GM12801 (cell line): ENCODE results near the gene PIGR.

Source experiments
- TF ChIP-seq, protein P1 (sequence below): IDR thresholded peaks from one replicate; pipeline ENCODE4 v1.5.1; 2011; ENCODE audit warnings: control low read depth; ENCODE audit not compliant: insufficient read length; ENCODE audit errors: extremely low read depth

Gene PIGR

DNA sequence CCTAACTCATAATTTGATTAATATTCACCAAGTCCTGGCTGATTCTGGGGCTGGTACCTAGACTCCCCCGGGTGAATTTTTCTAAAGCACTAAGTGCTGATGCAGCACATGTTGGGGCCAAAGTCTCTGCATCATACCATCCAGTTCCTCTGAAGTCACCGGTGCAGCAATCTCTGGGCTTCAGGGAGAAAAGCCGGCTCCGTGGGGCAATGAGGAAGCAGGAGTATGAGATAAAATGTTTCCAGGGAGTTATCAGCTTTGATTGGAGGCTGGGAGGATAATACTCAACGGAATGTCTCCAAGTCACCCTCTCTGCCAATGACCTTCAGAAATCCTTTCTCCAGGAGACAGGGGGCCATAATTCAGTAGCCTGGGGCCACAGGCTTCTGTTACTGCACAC is 22.8 kb upstream of the PIGR start:
- TF ChIP-seq, protein P1, sequence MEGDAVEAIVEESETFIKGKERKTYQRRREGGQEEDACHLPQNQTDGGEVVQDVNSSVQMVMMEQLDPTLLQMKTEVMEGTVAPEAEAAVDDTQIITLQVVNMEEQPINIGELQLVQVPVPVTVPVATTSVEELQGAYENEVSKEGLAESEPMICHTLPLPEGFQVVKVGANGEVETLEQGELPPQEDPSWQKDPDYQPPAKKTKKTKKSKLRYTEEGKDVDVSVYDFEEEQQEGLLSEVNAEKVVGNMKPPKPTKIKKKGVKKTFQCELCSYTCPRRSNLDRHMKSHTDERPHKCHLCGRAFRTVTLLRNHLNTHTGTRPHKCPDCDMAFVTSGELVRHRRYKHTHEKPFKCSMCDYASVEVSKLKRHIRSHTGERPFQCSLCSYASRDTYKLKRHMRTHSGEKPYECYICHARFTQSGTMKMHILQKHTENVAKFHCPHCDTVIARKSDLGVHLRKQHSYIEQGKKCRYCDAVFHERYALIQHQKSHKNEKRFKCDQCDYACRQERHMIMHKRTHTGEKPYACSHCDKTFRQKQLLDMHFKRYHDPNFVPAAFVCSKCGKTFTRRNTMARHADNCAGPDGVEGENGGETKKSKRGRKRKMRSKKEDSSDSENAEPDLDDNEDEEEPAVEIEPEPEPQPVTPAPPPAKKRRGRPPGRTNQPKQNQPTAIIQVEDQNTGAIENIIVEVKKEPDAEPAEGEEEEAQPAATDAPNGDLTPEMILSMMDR: no peak

DNA sequence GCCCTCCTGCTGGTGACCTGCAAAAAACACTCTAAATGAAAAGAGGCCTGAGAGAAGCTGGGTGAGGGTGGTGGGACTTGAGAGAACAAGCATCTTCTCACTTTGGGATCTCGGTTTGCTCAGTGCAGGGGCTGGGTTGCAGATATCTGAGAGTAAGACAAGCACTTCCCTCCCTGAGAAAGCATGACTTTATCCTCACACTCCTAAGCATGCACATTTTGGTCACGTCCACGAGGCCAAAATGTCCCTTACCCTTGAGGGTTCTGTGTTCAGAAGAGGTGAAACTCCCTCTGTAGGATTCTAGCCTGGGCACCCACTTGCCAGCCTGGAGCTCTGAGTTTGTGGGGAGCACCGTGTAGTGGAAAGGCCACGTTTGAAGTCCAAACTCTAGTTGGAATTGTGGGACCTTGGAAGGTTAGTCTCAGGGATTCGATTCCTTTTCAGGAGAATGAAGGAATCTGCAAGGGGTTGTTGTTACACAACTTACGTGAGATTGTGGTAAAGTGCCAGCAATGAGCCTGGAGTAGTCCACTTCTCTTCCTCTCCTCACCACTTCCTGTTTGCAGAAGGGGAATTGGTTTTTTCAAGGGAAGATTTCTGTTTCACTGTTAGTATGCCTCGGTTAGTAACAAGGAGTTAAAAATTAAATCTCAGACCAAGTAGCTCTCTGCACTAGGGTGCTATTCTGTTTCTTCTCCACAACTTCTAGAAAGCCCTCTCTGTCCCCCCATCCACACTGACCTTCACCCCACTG is 21.0 kb upstream of the PIGR start:
- TF ChIP-seq, protein P1: no peak

DNA sequence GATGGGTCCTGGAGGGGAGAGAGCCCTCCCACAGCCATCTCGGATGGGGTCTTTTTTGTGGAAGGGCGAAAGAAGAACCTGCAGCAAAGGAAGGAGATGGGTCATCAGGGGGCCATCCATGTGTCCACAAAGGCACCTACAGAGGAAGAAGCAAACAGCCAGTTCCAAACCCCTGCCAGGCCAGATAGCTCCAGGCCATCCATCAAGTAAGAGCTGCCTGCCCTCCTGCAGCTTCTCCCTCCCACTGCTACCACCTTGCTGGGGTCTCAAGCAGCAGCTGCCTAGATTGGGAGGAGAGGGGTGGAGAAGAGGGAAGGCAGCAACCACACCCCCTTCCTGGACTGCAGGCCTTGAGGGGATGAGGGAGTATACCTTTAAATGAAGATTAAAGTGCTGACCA is 19.5 kb upstream of the PIGR start:
- TF ChIP-seq, protein P1: no peak

DNA sequence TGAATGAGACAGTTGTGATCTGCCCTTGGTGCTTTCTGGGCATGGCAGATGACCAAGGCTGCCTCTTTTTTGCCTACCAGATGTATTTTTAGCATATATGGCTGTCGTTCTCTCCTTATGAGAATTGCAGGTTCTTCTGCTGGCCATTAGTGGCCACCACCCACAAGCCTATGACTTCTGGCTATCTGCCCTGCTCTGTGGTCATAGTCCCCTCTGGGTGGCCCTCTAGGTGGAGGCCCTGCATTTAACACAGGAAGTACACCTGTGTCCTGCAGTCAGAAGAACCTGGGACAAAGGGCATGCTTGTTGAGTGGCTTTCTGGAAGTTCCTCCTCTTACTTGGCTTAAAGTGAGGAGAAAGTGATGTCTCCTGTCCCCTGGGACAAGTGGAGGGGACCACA is 17.5 kb upstream of the PIGR start:
- TF ChIP-seq, protein P1: no peak

DNA sequence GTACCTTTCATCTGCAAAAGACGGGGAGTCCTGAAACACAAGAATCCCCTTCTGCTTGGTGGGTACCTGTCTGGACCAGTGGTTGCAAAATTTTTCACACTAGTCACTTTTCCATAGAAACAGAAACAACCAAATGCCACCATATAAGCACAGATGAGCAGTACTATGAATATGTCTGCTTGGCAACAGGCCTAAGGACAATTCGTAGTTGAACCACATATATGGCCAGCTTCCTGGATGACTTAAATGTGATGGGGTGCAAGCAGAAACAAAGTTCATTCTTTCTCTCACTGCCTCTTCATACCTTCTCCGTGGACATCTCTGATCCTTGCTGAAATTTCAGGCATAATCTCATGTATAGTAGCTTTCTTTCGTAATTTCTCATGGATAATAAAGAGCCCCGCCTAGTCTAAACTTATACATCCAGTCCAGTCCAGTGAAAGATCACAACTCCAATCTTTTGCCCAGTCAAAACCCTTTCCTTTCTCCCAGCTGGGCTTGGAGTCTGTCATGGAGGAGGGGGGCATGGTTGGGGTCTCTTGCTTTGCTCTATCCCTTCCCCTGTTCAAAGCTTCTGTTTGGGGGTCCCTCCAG is 16.9 kb upstream of the PIGR start:
- TF ChIP-seq, protein P1: no peak

DNA sequence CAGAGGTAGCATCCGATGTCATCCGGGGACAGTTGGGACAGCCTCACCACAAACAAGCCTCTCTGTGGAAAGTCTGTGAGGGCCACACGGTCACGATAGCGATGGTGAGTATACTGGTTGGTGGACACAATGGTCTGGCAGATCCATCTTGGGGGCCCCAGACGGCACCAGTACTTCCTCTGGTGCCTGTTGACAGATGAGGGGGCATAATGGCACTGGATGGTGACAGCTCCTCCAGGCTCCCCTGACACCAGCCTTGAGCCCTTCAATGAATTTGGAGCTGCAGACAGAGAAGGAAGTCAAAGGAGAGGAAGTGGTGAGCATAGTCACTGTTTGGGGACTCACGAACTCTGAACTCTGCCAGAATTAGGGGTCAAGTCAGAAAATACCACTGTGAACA is 16.0 kb upstream of the PIGR start:
- TF ChIP-seq, protein P1: no peak

DNA sequence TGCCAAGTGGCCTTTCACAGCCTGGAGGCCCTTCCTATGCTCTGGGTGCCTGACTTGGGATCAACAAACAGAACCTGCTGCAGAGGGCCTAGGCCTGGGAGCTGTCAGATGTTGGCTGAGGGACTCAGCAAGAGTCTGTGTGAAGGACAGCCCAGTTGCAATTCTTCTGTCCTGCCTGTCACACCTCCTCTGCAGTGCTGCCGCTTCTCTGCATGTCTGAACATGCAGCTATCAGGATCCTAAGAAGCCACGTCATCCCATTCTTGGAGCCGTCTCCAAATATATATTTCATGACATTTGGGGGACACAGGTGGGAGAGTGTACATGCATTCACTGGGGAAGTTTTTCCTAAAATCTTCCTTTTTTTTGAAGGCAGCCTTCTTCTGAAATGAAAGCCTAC is 15.4 kb upstream of the PIGR start:
- TF ChIP-seq, protein P1: no peak
